Right lung (tissue), 5 donors: ENCODE data around the gene PRKG1. TPM values are rescaled to one million over a fixed set of nuclear protein-coding genes. Genes with fewer than 3 reads are reported as not detected.
A peak's percentile ranks its signal among the peaks of the same experiment; 100 is the strongest.
"Not testable (repeated sequence)": the region's sequence is repeated elsewhere in the genome, so short reads cannot be mapped to it uniquely, and the experiment has no call there.

Experiments used
- DNase-seq, 2 donors: peaks; one replicate each; pipeline ENCODE4 v3.0.0-alpha.2; 2013
- polyA plus RNA-seq, 5 donors: library from polyadenylated mRNA; unstranded; fragments of 120-200 nt; gene quantifications; one replicate each; pipeline versions ENCODE4 v1.2.1 to v1.2.3, GENCODE V29; 2013; ENCODE audit warnings: inconsistent platforms in 1 of 5, low replicate concordance in 1 of 5; ENCODE audit not compliant: insufficient read length in 5 of 5, insufficient read depth in 1 of 5

Gene PRKG1
- polyA plus RNA-seq, 5 donors = 12.4 to 21.3 (median 15.8) TPM

DNA sequence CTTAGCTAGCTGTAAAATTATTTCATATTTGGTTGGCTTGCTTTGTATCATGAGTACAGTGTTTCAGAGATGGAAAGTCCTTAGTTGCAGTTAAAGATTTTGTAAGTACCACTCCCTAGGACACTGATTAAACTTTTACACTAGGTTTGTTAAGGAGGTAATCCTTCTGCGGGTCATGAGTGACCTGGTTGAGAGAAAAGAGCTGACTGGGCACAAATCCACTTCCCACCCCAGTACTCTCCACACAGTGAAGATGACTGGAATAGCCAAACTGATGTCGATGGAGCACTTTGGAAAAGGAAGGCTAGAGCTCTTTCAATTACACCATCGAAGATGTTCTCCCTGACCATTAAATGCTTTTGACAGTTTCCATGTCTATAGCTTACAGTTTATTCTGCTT is 433.2 kb downstream of the PRKG1 start:
- no peak for DNase-seq

DNA sequence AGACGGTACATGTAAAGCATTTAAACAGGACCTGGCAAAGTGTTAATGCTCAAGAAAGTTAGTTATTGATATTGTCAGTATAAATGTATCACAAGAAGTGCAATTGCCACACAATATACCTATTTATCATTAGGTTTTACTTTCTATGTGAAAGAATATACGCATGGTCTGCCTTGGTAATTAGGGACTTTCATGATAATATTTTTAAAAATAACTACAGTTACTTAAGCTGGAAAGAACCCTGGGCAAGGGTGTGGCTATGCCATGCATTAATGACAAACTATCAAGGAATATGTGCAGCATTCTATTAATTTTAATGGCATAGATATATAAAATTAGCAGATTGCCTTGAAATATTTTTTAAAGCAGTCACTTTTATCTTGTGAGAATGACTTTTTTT is 433.9 kb downstream of the PRKG1 start:
- no peak for DNase-seq

DNA sequence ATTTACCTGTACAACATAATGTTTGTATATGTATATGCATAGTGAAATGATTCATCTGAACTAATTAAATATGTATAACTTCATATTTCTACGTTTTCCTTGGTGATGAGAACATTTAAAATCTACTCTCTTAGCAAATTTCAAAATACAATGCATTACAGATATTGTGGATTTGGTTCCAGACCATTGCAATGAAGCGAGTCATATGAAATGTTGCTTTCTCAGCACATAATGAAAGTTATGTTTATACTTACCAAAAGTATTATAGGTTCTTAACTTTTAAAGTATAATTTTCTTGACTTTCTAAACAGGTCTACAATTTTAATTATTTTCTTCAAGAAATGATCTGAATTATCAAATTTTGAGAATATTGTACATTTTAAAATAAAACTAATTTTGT is 435.9 kb downstream of the PRKG1 start:
- no peak for DNase-seq

DNA sequence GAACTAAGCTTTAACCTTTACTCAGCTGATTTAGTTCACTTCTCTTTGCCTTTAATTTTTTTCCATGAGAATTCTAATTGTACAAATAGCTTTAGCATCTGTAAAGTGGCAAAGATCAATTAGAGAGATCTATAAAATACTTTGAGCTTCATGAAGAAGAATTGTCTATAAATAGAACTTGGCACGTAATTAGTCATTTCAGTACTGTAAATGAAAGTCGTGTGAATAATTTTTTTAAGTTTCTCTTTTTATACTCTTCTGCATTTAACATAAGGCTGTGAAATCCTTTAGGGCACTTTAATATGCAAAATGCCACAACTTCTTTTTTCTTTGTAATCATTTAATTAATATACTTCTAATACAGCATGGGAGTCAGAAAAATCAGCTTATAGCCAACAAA is 447.3 kb downstream of the PRKG1 start:
- DNase-seq = no peak

GRCh38 chr10:51522858-51523257 is 448.6 kb downstream of the PRKG1 start:
- DNase-seq = no peak

DNA sequence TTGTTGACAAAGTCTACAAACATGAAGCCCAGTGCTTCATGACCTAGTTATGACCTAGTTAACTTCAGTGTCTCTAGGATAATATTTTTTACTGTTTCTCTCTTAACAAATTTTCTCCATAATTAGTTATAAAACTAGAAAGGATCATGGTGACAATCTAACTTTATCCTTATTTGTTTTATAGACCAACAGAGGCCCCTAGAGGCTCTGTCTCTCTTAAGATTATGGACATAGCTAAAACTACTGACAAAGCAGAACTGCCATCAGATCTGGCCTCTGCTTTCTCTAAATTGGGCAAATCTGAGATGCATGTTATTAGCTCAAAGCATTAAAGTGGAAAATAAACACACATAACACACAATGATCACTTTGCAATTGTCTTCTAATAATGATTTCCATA is 449.2 kb downstream of the PRKG1 start:
- no peak for DNase-seq

DNA sequence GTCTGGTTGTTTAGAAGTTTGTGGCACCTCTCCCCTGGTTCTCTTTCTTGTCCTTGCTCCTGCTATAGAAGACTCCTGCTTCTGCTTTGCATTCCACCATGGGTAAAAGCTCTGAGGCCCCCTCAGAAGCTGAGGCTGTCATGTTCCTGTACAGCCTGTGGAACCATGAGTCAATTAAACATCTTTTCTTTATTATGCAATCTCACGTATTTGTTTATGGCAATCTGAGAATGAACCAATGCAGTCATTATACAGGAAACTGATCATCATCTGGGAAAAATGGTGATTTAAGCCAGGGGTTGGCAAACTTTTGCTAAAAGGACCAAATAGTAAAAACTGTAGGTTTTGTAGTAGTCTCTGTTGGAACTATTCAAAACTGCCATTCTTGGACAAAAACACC is 449.8 kb downstream of the PRKG1 start:
- no peak for DNase-seq

DNA sequence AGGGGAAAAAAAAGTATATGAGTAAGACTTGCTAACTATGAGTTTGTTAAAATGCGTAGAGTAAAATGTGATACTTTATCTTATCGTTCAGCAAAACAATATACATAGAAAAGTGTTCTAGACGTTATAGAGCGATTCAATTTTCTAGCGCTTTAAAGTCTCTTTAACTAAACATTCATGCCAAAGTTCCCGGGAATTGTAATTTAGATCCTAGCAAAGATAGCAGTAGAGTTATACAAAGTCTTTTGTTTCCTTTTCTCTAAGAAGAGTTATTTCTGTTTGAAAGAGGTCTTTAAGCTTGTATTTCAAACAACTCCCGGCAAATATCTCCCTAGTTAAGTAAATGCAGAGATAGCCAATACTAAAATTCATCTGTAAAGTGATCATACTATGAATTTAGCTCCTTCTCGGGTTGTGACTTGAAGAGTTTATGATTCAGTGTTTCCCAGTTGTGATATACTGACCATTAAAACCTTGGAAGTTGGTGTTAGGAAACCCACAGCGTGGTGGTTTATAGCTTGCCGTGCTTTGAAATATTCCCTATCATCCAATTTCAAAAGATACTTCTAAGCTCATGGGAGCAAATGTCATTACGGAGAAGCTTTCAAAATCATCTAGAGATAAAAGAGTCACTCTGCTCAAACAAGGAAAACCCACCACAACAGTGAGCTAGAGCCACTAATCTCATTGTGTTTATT is 453.4 kb downstream of the PRKG1 start:
- peak in 1 of 2 donors; percentile 10 for DNase-seq

DNA sequence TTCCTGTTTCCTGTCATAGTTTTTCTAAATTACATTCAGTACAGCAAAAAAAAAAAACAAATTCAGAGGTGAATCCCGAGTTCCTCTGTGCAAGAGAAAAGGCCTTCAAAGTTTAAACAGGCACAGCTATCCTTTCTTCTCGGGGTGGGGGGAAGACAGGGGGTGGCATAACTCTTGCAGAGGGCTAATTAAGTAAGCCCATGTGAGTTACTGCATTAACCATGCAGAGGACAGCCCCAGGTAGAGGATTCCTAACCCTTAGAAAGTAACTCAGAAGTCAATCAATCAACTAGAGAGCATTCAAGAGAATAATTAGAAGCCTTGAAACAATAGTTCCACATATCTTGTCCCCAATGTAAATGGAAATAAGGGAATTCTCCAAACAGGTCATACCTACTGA is 454.2 kb downstream of the PRKG1 start:
- no peak for DNase-seq

DNA sequence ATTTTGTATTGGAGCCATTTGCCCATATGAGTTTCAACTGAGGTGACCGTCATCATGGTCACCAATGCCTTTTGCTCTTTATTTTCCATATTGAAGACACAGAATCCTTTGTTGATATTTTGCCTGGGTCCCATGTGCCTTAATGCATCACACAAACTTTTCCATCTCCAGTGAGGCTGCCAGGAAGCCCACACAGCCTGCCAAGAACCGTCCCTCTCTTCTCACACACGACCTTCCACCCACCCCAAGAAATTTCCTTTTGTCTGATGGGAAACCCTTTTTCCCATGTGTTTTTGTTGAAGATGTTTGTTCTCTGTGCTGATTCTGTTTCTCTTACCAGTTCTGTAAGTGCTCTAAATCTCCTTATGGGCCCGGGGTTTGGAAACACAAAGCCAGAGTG is 456.3 kb downstream of the PRKG1 start:
- DNase-seq = no peak

GRCh38 chr10:51532044-51532443 is 457.8 kb downstream of the PRKG1 start:
- no peak for DNase-seq

- DNase-seq = no peak
Observed at GRCh38 chr10:51542853-51543252, 468.6 kb downstream of the PRKG1 start.

- no peak for DNase-seq
Observed at GRCh38 chr10:51544933-51545332, 470.6 kb downstream of the PRKG1 start.

DNA sequence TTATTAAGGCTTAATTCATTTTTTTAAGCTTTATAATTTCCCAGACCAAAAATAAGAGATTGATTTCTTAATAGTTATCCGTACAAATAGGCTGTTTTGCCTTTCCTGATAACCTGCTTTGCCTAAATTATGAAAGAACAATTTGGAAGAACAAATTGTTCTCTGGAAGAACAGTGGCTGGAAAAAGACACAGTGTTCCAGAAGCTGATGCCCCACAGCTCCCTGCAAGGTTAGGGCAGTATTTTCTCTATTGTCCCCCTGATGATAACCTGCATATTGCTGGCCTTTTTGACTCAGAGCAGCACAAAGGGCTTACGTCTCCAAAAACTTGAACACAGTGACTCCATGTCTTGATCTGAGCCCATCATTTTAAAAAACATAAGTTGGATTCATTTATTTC is 473.7 kb downstream of the PRKG1 start:
- DNase-seq = no peak

- no peak for DNase-seq
Observed at GRCh38 chr10:51552879-51553278, 478.6 kb downstream of the PRKG1 start.

GRCh38 chr10:51564896-51565510 is 490.7 kb downstream of the PRKG1 start:
- DNase-seq = no peak

DNA sequence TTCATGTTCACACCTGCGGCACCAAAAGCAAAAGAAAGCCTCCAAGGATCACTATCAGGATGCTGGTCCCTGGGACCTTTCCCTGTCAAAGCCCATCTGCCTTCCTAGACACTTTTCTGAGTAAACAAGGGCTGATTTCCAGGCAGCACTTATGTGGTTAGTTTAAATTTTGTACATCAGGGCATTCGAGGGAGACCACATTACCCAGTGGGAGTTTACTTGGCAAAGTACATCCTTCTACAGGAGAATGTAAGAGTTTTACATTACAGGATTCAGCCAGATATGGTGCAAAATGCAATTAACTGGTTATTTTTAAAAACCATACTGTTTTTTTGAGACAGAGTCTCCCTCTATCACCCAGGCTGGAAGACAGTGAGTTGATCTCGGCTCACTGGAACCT is 493.0 kb downstream of the PRKG1 start:
- DNase-seq = no peak

DNA sequence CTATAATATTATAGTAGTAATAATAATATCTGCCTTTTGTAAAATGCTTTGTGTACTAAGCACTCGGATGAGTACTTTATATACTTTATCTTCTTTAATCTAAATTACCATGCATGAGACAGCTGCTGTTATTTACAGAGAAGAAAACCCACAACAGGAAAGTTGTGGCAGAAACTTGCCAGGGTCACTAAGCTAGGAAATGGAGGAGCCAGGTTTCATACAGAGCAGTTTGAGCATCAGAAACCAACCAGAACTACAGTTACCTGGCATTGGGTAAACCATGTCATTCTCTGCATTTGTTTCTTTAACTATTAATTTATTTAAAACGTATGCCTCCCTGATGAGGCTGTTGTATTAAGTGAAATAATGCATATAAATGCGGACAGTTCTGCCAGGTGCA is 495.2 kb downstream of the PRKG1 start:
- no peak for DNase-seq

DNA sequence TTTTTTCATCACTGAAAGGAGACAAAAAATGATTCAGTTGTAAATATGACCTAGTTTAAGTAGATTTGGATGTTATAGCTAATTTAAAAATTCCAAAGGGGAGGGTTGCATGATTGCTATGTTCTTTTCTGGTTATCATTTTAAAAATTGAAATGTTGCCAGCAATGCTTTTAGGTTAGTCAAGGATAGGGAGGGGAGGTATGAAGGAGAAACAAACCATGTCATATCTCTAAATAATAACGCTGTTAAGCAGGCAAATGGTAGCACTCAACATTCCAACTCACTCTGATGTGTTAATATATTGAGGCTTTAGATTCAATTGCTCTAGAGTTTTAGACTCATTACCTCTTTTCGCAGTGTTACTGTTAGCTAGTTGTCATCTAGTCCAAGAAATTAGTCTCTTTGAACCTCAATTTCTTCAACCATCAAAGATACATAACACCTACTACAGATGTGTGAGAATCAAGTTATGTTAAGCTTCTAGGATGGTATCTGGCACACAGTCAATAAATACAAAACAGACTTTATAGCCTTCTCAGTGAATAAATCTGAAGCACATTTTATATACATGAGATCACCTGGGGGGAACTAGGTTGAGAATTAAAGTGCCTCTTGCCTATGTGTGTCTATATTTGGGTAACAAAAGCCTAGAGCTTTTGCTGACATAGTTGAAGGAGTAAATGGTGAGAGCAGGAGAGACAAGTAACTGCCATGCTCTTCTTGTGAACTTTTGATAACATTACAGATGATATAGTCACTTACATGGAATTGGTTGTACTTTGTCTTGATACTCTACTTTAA is 500.2 kb downstream of the PRKG1 start:
- DNase-seq = no peak

DNA sequence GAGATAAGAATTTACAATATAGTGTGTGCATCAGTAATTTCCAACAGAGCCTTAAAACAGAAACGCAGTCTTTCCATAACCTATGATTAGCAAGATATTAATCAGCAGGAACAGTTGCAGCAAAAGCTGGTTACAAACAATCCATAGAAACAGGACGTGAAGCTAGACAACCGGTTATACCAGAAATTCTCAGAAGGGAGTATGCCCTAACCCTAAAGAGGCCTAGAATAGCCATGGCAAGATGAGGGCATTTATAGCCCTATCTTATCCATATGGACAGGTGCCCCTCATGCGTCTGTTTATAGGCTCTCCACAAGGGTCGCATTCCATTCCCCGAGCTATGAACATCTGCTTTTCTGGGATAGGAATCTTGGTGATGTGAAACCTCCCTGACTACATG is 506.9 kb downstream of the PRKG1 start:
- DNase-seq = not testable (repeated sequence)

DNA sequence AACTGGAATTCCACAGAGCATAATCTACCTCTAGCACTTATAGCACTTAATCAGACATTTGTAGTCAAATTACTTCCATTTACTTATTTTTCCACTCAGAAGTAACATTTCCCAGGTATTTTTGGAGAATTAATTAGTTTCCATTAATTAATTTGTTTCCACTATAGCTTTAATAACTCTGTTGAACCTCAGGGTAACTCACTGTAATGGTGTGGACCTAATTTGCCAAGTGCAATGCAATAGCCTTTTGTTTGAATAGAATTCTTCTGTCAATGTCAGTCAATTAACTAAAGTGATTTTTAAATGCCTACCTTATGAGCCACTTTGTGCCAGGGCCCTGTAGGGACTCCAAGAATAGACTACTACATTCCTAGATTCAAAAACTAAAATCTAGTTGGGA is 509.7 kb downstream of the PRKG1 start:
- no peak for DNase-seq

DNA sequence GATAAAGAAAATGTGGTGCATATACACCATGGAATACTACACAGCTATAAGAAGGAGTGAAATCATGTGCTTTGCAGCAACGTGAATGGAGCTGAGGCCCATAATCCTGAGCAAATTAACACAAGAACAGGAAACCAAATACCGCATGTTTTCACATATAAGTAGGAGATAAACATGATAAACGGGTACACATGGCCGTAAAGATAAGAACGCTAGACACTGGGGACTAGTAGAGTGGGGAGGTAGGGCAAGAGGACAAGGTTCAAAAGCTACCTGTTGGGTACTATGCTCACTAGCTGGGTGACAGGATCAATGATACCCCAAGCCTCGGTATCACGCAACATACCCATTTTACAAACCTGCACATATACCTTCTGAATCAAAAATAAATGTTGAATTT is 511.5 kb downstream of the PRKG1 start:
- no peak for DNase-seq

GRCh38 chr10:51588984-51589383 is 514.7 kb downstream of the PRKG1 start:
- DNase-seq = no peak
